Stimulated activated CD4-positive, alpha-beta T cell treated with anti-CD3 and anti-CD28 coated beads, Interleukin-1b, Interleukin-23, amount 100 ng/mL, for 48 hours (primary cell): ENCODE results near the gene KCNAB1.
A peak's percentile ranks its signal among the peaks of the same experiment; 100 is the strongest.

Experiments used
- DNase-seq: peaks from one replicate; pipeline ENCODE4 v3.0.0-alpha.2; 2020

Gene KCNAB1

GRCh38 chr3:156469456-156469855, 349.1 kb downstream of the KCNAB1 start:
- DNase-seq: no peak

- DNase-seq: no peak
Observed at GRCh38 chr3:156471431-156471830, 351.1 kb downstream of the KCNAB1 start.

- no peak for DNase-seq
Observed at GRCh38 chr3:156472150-156472549, 351.8 kb downstream of the KCNAB1 start.

- DNase-seq: no peak
Observed at GRCh38 chr3:156472684-156473083, 352.3 kb downstream of the KCNAB1 start.

- no peak for DNase-seq
Observed at GRCh38 chr3:156473341-156473740, 353.0 kb downstream of the KCNAB1 start.

GRCh38 chr3:156474560-156475389, 354.4 kb downstream of the KCNAB1 start:
- DNase-seq: no peak

- DNase-seq: no peak
Observed at GRCh38 chr3:156477323-156477722, 356.9 kb downstream of the KCNAB1 start.

- DNase-seq: no peak
Observed at GRCh38 chr3:156478891-156479290, 358.5 kb downstream of the KCNAB1 start.

GRCh38 chr3:156479604-156480003, 359.2 kb downstream of the KCNAB1 start:
- DNase-seq: no peak

GRCh38 chr3:156480949-156481348, 360.6 kb downstream of the KCNAB1 start:
- DNase-seq: no peak

- DNase-seq: no peak
Observed at GRCh38 chr3:156483002-156483401, 362.6 kb downstream of the KCNAB1 start.

- no peak for DNase-seq
Observed at GRCh38 chr3:156483426-156483825, 363.0 kb downstream of the KCNAB1 start.

- DNase-seq: peak; percentile 45
Observed at GRCh38 chr3:156483961-156484787, 363.8 kb downstream of the KCNAB1 start.

GRCh38 chr3:156488767-156489166, 368.4 kb downstream of the KCNAB1 start:
- no peak for DNase-seq

GRCh38 chr3:156489462-156489911, 369.1 kb downstream of the KCNAB1 start:
- no peak for DNase-seq

- no peak for DNase-seq
Observed at GRCh38 chr3:156491192-156491591, 370.8 kb downstream of the KCNAB1 start.

GRCh38 chr3:156492801-156493261, 372.5 kb downstream of the KCNAB1 start:
- DNase-seq: no peak

- no peak for DNase-seq
Observed at GRCh38 chr3:156493887-156494286, 373.5 kb downstream of the KCNAB1 start.

- DNase-seq: no peak
Observed at GRCh38 chr3:156495816-156496215, 375.4 kb downstream of the KCNAB1 start.

- no peak for DNase-seq
Observed at GRCh38 chr3:156497326-156497725, 376.9 kb downstream of the KCNAB1 start.

- DNase-seq: no peak
Observed at GRCh38 chr3:156498307-156498706, 377.9 kb downstream of the KCNAB1 start.

- DNase-seq: no peak
Observed at GRCh38 chr3:156507285-156507684, 386.9 kb downstream of the KCNAB1 start.
